ENCODE data around the gene USP31. TPM values are rescaled to one million over a fixed set of nuclear protein-coding genes. Genes with fewer than 3 reads are reported as not detected.

The USP31 gene
- total and polyA plus RNA-seq, 2 of the 8 experiments (the other 6 are each of a cell fraction or from before 2014, with no cell fraction given) = 6.7 to 19.0 TPM

DNA sequence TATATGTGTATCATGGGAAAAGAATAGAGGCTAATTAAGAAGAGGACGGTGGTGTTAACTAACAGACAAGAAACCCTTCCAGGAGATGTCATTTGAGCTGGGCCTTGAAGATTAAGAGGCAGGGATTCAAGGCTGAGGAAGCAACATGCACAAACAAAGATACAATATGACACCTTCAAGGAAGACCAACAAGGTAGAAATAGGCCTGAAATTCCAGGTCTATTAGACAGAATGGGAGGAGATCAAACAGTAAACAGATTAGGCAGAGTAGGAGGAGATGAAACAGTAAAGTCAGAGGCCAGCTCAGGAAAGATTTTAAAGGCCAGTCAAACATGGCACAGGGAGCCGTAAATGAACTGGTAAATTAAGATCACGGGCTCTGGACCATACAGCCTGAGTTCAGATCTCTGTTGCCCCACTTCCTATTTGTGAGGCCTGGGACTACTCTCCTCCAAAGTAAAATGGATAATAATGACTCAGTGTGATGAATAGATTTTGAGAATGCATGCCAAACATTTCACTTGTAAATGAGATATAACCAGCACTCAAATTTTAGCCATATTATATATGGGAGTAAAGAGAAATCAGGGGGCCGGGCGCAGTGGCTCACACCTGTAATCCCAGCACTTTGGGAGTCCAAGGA, 38.9 kb downstream of the USP31 start:
- Histone ChIP-seq H2BK20ac (ENCODE audit: low read length) (no peak overlapping the region), H2AK5ac (ENCODE audit: low read depth, low read length) (no peak overlapping the region), H3K4me2 (ENCODE audit: insufficient read depth in 1 of 2, low read depth in 2 of 2, low read length in 2 of 2) (no peak overlapping the region), H3K27me3 (replicated peaks in 1 of 4; ENCODE audit: control insufficient read depth in 3 of 4, extremely low read depth in 1 of 4, insufficient read depth in 3 of 4, low read length in 3 of 4) (no peaks in the 10 kb centered on the region), H3K4me1 (replicated peaks in 1 of 4; ENCODE audit: control insufficient read depth in 3 of 4, insufficient read depth in 4 of 4, low read length in 3 of 4) (peaks cover 0 to 4% (median under 1%) of the 10 kb centered on the region in 4 experiments; a peak in 2 of 7 replicates), H3K79me2 (ENCODE audit: control insufficient read depth in 1 of 2, insufficient read depth in 2 of 2, low read length in 2 of 2) (peaks cover 0 to 64% of the 10 kb centered on the region in 2 experiments; a peak in 2 of 4 replicates), H3K27ac (ENCODE audit: low read depth, low read length) (no peak overlapping the region), H2AFZ (ENCODE audit: low read length) (no peak overlapping the region), H4K20me1 (replicated peaks in 1 of 2; ENCODE audit: control insufficient read depth in 1 of 2, insufficient read depth in 2 of 2, low read length in 2 of 2) (peaks cover 4% of the 10 kb centered on the region in 2 experiments), H3K56ac (replicated peaks; ENCODE audit: insufficient read length, low read depth, low read length) (no peak overlapping the region), H3K9ac (replicated peaks in 1 of 4; ENCODE audit: extremely low read depth in 1 of 4, low read depth in 3 of 4, low read length in 3 of 4) (no peak overlapping the region), H4K8ac (ENCODE audit: extremely low read depth, insufficient read depth, low read length) (no peak overlapping the region), H3K4ac (replicated peaks; ENCODE audit: insufficient read length, low read depth, low read length) (no peak overlapping the region), H3K18ac (ENCODE audit: extremely low read depth, low read length) (no peak overlapping the region), H2BK120ac (replicated peaks; ENCODE audit: low read depth, low read length) (no peak overlapping the region), H3K23me2 (ENCODE audit: low read depth, low read length) (no peaks in the 10 kb centered on the region), H2BK5ac (ENCODE audit: low read depth, low read length) (no peak overlapping the region), H2BK12ac (ENCODE audit: low read depth, low read length) (no peak overlapping the region), H4K91ac (replicated peaks; ENCODE audit: insufficient read length, low read length) (no peak overlapping the region), H3K36me3 (ENCODE audit: control insufficient read depth in 2 of 4, insufficient read depth in 4 of 4, low read length in 3 of 4) (peaks cover 0 to 7% (median 0%) of the 10 kb centered on the region in 4 experiments; a peak in 2 of 8 replicates), H3K23ac (ENCODE audit: insufficient read length) (no peak overlapping the region), H3K79me1 (ENCODE audit: low read depth, low read length) (peaks cover 4% of the 10 kb centered on the region), H3K4me3 (ENCODE audit: extremely low read depth in 1 of 4, insufficient read depth in 2 of 4, low read depth in 3 of 4, low read length in 4 of 4) (no peak overlapping the region), H3K14ac (ENCODE audit: insufficient read length) (no peak overlapping the region), H3K9me3 (ENCODE audit: insufficient read depth in 2 of 2, low read depth in 1 of 2, low read length in 1 of 2) (no peaks in the 10 kb centered on the region), H4K5ac (ENCODE audit: insufficient read length, low read depth, low read length) (no peak overlapping the region), H2BK15ac (ENCODE audit: low read length) (no peak overlapping the region)
- DNase-seq (ENCODE audit: low read depth in 1 of 2, low spot score in 2 of 2) (no peak), FAIRE-seq (no peak)
- ChIA-PET CTCF (ENCODE audit: partially characterized antibody) (interaction anchor here (1.5 kb wide), 1 partner anchor 9 kb away, joined by 4 read pairs; no protein-coding TSS in a partner anchor), POLR2A (ENCODE audit: partially characterized antibody) (interaction anchor here (1.4 kb wide), 1 partner anchor 43 kb away, joined by 4 read pairs; no protein-coding TSS in a partner anchor)
- no peak for TF ChIP-seq POU5F1 (IDR thresholded peaks at IDR 0.05; ENCODE audit: low read depth, low read length)
- no peak for TF ChIP-seq RFX5 (IDR thresholded peaks at IDR 0.05; ENCODE audit: borderline replicate concordance, low read depth, low read length)
- no peak for TF ChIP-seq BCL11A (IDR thresholded peaks at IDR 0.05; ENCODE audit: low read depth in 2 of 2, low read length in 2 of 2)
- no peak for TF ChIP-seq GABPA (IDR thresholded peaks at IDR 0.05; ENCODE audit: borderline replicate concordance, insufficient read depth, low read length)
- no peak for TF ChIP-seq RAD21 (IDR thresholded peaks at IDR 0.05 in 1 of 2, conservative IDR thresholded peaks at IDR 0.05 in 1 of 2; ENCODE audit: low read depth in 2 of 2, low read length in 2 of 2)
- no peak for TF ChIP-seq CTBP2 (IDR thresholded peaks at IDR 0.05; ENCODE audit: borderline replicate concordance, insufficient read depth, insufficient read length, low read length)
- no peak for TF ChIP-seq POLR2AphosphoS5 (IDR thresholded peaks at IDR 0.05; ENCODE audit: low read depth, low read length)
- WGBS, 2 experiments (ENCODE audit: extremely low coverage in 1 of 2, insufficient coverage in 1 of 2, insufficient read length in 1 of 2, insufficient replicate concordance in 2 of 2, low coverage in 1 of 2, low lambda C conversion rate in 2 of 2, missing lambda C conversion rate in 1 of 2) = 93% methylated on average over 5 of the region's 5 CpGs; no CpG with 5 or more reads in 1 of the 2 experiments
